LNCaP clone FGC (cell line): ENCODE results near the gene ADGRE1.

Experiments used
- DNase-seq: peaks from one replicate; pipeline ENCODE4 v3.0.0-alpha.2; 2011; ENCODE audit warnings: low read depth
- H3K4me3 ChIP-seq: 2 replicates; pipeline ENCODE4 v1.5.1; 2011; ENCODE audit warnings: mild to moderate bottlenecking, low read depth, low read length, control low read depth
- CTCF ChIP-seq: IDR thresholded peaks from 2 replicates; pipeline ENCODE4 v1.5.1; 2012; ENCODE audit warnings: mild to moderate bottlenecking; ENCODE audit not compliant: control insufficient read depth, insufficient read depth; ENCODE audit errors: extremely low read depth

The ADGRE1 gene

GRCh38 chr19:6891761-6892385 is 4.5 kb downstream of the ADGRE1 start:
- no peak overlapping the region for H3K4me3 ChIP-seq
- no peak for TF ChIP-seq CTCF
- DNase-seq, result no peak

GRCh38 chr19:6894313-6894712 is 6.9 kb downstream of the ADGRE1 start:
- no peak for DNase-seq
- H3K4me3 ChIP-seq, result no peak overlapping the region
- no peak for TF ChIP-seq CTCF

GRCh38 chr19:6903446-6903845 is 16.1 kb downstream of the ADGRE1 start:
- DNase-seq, result no peak
- no peak overlapping the region for H3K4me3 ChIP-seq
- no peak for TF ChIP-seq CTCF

GRCh38 chr19:6906559-6907060 is 19.2 kb downstream of the ADGRE1 start:
- H3K4me3 ChIP-seq, result no peak overlapping the region
- TF ChIP-seq CTCF, result no peak
- DNase-seq, result no peak

GRCh38 chr19:6911523-6911922 is 24.1 kb downstream of the ADGRE1 start:
- no peak for TF ChIP-seq CTCF
- no peak overlapping the region for H3K4me3 ChIP-seq
- no peak for DNase-seq

GRCh38 chr19:6914321-6914720 is 26.9 kb downstream of the ADGRE1 start:
- no peak for DNase-seq
- no peak for TF ChIP-seq CTCF
- H3K4me3 ChIP-seq, result no peak overlapping the region

- no peak overlapping the region for H3K4me3 ChIP-seq
- DNase-seq, result no peak
- no peak for TF ChIP-seq CTCF
Measured at GRCh38 chr19:6916952-6917351, 29.6 kb downstream of the ADGRE1 start.
